GM19467 (cell line): ENCODE results near the gene SATB2.

ENCODE experiments used
- ATAC-seq: cut with Tn5 transposase; IDR thresholded peaks from one replicate; pipeline ENCODE4 v1.9.1; 2021; ENCODE audit warnings: mild to moderate bottlenecking, moderate library complexity; ENCODE audit not compliant: unreplicated experiment

Gene SATB2

GRCh38 chr2:199336546-199336945 lies 121.2 kb downstream of the SATB2 start:
- no peak for ATAC-seq

GRCh38 chr2:199335502-199335901 lies 122.2 kb downstream of the SATB2 start:
- ATAC-seq: no peak

- ATAC-seq: no peak
Observed at GRCh38 chr2:199329466-199329865, 128.3 kb downstream of the SATB2 start.

GRCh38 chr2:199329031-199329430 lies 128.7 kb downstream of the SATB2 start:
- no peak for ATAC-seq

- ATAC-seq: no peak
Observed at GRCh38 chr2:199325881-199326280, 131.9 kb downstream of the SATB2 start.

GRCh38 chr2:199322151-199322550 lies 135.6 kb downstream of the SATB2 start:
- ATAC-seq: no peak

GRCh38 chr2:199317646-199318045 lies 140.1 kb downstream of the SATB2 start:
- ATAC-seq: no peak

GRCh38 chr2:199316851-199317250 lies 140.9 kb downstream of the SATB2 start:
- no peak for ATAC-seq

- ATAC-seq: no peak
Observed at GRCh38 chr2:199315299-199316179, 142.2 kb downstream of the SATB2 start.

- no peak for ATAC-seq
Observed at GRCh38 chr2:199312931-199313330, 144.8 kb downstream of the SATB2 start.

GRCh38 chr2:199310771-199311585 lies 146.8 kb downstream of the SATB2 start:
- ATAC-seq: no peak

- ATAC-seq: no peak
Observed at GRCh38 chr2:199309973-199310372, 147.8 kb downstream of the SATB2 start.

GRCh38 chr2:199309411-199309810 lies 148.3 kb downstream of the SATB2 start:
- ATAC-seq: no peak

GRCh38 chr2:199308567-199308966 lies 149.2 kb downstream of the SATB2 start:
- ATAC-seq: no peak

- no peak for ATAC-seq
Observed at GRCh38 chr2:199307461-199307860, 150.3 kb downstream of the SATB2 start.

- no peak for ATAC-seq
Observed at GRCh38 chr2:199306116-199306515, 151.6 kb downstream of the SATB2 start.

GRCh38 chr2:199303728-199304177 lies 154.0 kb downstream of the SATB2 start:
- ATAC-seq: no peak

- ATAC-seq: no peak
Observed at GRCh38 chr2:199302851-199303250, 154.9 kb downstream of the SATB2 start.

- ATAC-seq: no peak
Observed at GRCh38 chr2:199288424-199288823, 169.3 kb downstream of the SATB2 start.

- ATAC-seq: no peak
Observed at GRCh38 chr2:199282309-199282708, 175.4 kb downstream of the SATB2 start.

GRCh38 chr2:199279146-199279545 lies 178.6 kb downstream of the SATB2 start:
- ATAC-seq: no peak

- ATAC-seq: no peak
Observed at GRCh38 chr2:199278099-199278498, 179.6 kb downstream of the SATB2 start.
